ENCODE data around the gene PPL.

Gene PPL

DNA sequence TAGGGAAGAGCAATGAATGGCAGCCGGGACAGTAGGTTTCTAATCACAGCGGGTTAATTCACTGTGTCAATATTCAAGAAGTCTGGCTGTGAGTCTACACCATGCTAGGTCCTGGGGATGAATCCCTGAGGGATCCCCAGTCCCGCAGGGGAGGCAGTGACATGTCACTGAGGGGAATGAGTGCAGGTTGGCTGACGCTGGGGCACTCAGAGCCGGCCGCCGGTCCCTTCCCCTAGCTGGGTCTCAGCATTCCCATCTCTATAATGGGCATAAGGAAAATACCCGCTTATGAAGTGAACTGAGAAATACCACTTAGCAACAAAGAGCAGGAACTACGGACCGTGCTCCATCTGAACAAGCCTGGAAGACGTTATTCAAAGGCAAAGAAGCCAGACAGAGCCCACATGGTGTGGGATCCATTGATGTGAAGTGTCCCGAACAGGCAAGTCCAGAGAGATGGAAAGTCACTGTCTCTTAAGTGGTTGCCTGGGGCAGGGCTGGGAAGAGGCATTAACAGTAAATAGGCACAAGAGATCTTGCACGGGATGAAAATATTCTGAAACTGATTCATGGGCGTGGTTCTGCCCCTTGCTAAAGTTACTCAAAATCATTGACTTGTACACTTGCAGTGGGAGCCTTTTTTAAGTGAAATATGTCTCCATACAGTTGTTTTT lies 31.9 kb downstream of the PPL start:
- TF ChIP-seq CTCF (IDR thresholded peaks at IDR 0.05; ENCODE audit: low read depth, low read length), result no peak
- no peak overlapping the region for H3K4me3 ChIP-seq (ENCODE audit: low read depth, low read length)
- no peaks in the 10 kb centered on the region for H3K27me3 ChIP-seq (ENCODE audit: insufficient read depth, low read depth, severe bottlenecking)
- H3K36me3 ChIP-seq, result no peaks in the 10 kb centered on the region
- H3K27ac ChIP-seq, result no peak overlapping the region
- no peaks in the 10 kb centered on the region for H3K9me3 ChIP-seq (ENCODE audit: severe bottlenecking)
- DNase-seq, result no peak

DNA sequence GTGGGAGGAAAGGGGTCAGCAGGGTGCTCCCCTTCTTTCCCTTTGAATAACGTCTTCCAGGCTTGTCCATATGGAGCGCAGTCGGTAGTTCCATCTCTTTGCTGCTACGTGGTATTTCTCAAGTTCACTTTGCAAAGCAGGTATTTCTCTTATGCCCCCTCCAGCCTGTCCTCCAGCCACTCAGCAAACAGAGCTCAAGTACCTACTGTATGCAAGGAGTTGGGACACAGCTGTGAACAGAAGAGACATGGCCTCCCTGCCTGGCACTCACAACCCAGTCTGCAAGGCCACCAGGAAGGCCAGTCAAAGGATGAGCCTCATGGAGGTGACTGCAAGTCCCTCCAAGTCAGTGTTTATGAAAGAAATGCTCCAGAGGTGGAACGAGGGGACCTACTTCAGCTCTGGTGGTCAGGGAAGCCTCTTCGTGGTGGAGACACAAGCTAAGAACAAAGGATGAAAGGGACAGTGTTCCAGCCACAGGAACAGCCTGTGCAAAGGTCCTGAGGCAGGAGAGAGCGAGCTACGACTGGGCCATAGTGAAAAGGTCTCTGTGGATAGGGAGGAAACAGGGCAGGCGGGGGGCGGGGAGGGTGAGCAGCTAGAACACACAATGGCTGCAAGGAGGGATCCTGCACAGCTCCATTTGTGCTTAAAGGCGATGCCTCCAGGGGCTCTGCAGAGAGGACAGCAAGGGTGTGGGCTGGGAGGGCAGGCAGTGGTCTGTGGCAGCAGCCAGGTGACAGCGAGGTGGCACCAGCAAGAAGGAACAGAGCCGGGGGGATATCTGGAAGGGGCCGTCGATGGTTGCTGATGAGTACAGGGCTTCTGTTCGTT lies 32.6 kb downstream of the PPL start:
- H3K4me3 ChIP-seq (ENCODE audit: low read depth, low read length), result no peak overlapping the region
- H3K27ac ChIP-seq, result no peak overlapping the region
- no peak for TF ChIP-seq CTCF (IDR thresholded peaks at IDR 0.05; ENCODE audit: low read depth, low read length)
- H3K27me3 ChIP-seq (ENCODE audit: insufficient read depth, low read depth, severe bottlenecking), result no peaks in the 10 kb centered on the region
- no peaks in the 10 kb centered on the region for H3K9me3 ChIP-seq (ENCODE audit: severe bottlenecking)
- no peaks in the 10 kb centered on the region for H3K36me3 ChIP-seq
- DNase-seq, result no peak

- DNase-seq, result no peak
- Histone ChIP-seq H3K36me3 (peaks cover 11% of the 10 kb centered on the region), H3K27me3 (ENCODE audit: insufficient read depth, low read depth, severe bottlenecking) (no peaks in the 10 kb centered on the region), H3K9me3 (ENCODE audit: severe bottlenecking) (no peaks in the 10 kb centered on the region), H3K27ac (no peak overlapping the region), H3K4me3 (ENCODE audit: low read depth, low read length) (no peak overlapping the region)
- TF ChIP-seq CTCF (IDR thresholded peaks at IDR 0.05; ENCODE audit: low read depth, low read length), result no peak
These were observed 34.9 kb downstream of the PPL start for GRCh38 chr16:4902038-4902437.

DNA sequence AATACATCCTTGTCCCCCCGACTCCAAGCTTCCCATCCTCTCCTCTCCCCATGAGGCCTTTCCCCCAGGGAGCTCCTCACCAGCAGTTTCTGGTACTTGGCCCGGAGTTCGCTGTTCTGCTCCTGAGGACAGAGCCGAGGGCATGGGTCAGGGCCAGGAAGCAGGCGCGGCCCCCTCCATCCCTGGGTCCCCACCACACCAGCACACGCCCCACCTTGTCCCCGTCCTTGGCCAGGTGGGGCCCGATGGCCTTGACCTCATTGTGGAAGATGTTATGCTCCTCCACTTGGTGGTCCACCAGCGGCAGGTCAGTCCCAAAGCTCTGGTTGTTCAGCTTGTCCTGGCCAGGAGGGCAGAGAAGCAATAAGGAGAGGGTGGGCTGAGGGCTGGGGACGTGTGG lies 36.2 kb downstream of the PPL start:
- no peak for DNase-seq
- H3K36me3 ChIP-seq, result peaks cover 11% of the 10 kb centered on the region
- H3K27ac ChIP-seq, result no peak overlapping the region
- TF ChIP-seq CTCF (IDR thresholded peaks at IDR 0.05; ENCODE audit: low read depth, low read length), result no peak
- H3K27me3 ChIP-seq (ENCODE audit: insufficient read depth, low read depth, severe bottlenecking), result no peaks in the 10 kb centered on the region
- H3K4me3 ChIP-seq (ENCODE audit: low read depth, low read length), result no peak overlapping the region
- H3K9me3 ChIP-seq (ENCODE audit: severe bottlenecking), result no peaks in the 10 kb centered on the region

DNA sequence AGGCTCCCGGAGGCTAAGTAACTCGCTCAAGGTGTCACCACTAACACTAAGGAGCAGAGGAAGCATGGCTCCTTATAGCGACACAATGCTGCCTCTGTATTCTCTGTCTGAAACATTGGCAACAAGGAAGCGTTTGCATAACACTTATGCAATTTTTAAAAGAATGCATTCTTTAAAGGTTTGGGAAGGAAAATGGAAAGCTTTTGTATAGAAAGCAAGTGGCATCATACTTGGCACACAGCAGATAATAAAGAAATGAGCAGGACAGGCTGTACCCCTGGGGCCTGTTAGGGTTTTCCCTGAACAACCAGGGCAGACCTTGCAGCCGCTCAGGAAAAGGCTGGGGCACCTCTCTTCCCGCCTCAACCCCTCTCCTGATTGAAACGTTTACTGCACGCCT lies 36.9 kb downstream of the PPL start:
- TF ChIP-seq CTCF (IDR thresholded peaks at IDR 0.05; ENCODE audit: low read depth, low read length), result no peak
- Histone ChIP-seq H3K9me3 (ENCODE audit: severe bottlenecking) (no peaks in the 10 kb centered on the region), H3K27me3 (ENCODE audit: insufficient read depth, low read depth, severe bottlenecking) (no peaks in the 10 kb centered on the region), H3K36me3 (peaks cover 11% of the 10 kb centered on the region), H3K4me3 (ENCODE audit: low read depth, low read length) (no peak overlapping the region), H3K27ac (no peak overlapping the region)
- DNase-seq, result no peak

Measured in WERI-Rb-1 (cell line).